SHP77 (cell line): ENCODE results near the gene CFAP43.
"Not testable (repeated sequence)": the region's sequence is repeated elsewhere in the genome, so short reads cannot be mapped to it uniquely, and the experiment has no call there.

Experiments used
- DNase-seq, 2 experiments: peaks; one replicate each; lab custom pipeline; 2025; lab: John Stamatoyannopoulos, UW

Gene CFAP43

GRCh38 chr10:104218751-104219150, 13.4 kb downstream of the CFAP43 start:
- DNase-seq, result no peak

- DNase-seq, result no peak
Measured at GRCh38 chr10:104216631-104217030, 15.5 kb downstream of the CFAP43 start.

GRCh38 chr10:104209575-104210198, 22.5 kb downstream of the CFAP43 start:
- peak; percentile 33 to 51 for DNase-seq

GRCh38 chr10:104208730-104209129, 23.4 kb downstream of the CFAP43 start:
- DNase-seq, result no peak

- DNase-seq, result no peak
Measured at GRCh38 chr10:104202231-104202630, 29.9 kb downstream of the CFAP43 start.

GRCh38 chr10:104201636-104202035, 30.5 kb downstream of the CFAP43 start:
- DNase-seq, result no peak

GRCh38 chr10:104199567-104199966, 32.6 kb downstream of the CFAP43 start:
- DNase-seq, result no peak

GRCh38 chr10:104197364-104197763, 34.8 kb downstream of the CFAP43 start:
- DNase-seq, result no peak

GRCh38 chr10:104195706-104196105, 36.5 kb downstream of the CFAP43 start:
- no peak for DNase-seq

GRCh38 chr10:104193787-104194186, 38.4 kb downstream of the CFAP43 start:
- DNase-seq, result no peak

GRCh38 chr10:104190695-104191094, 41.5 kb downstream of the CFAP43 start:
- no peak for DNase-seq

- DNase-seq, result no peak
Measured at GRCh38 chr10:104183682-104184081, 48.5 kb downstream of the CFAP43 start.

- not testable (repeated sequence) for DNase-seq
Measured at GRCh38 chr10:104174136-104174535, 58.0 kb downstream of the CFAP43 start.

- DNase-seq, result no peak
Measured at GRCh38 chr10:104170610-104171254, 61.4 kb downstream of the CFAP43 start.

- DNase-seq, result no peak
Measured at GRCh38 chr10:104155591-104155990, 76.6 kb downstream of the CFAP43 start.

GRCh38 chr10:104151737-104152136, 80.4 kb downstream of the CFAP43 start:
- no peak for DNase-seq

- no peak for DNase-seq
Measured at GRCh38 chr10:104150139-104150538, 82.0 kb downstream of the CFAP43 start.

GRCh38 chr10:104146882-104147281, 85.3 kb downstream of the CFAP43 start:
- DNase-seq, result no peak

- no peak for DNase-seq
Measured at GRCh38 chr10:104144931-104145330, 87.2 kb downstream of the CFAP43 start.

- no peak for DNase-seq
Measured at GRCh38 chr10:104143829-104144228, 88.3 kb downstream of the CFAP43 start.

GRCh38 chr10:104142081-104142480, 90.1 kb downstream of the CFAP43 start:
- no peak for DNase-seq

GRCh38 chr10:104139221-104139620, 92.9 kb downstream of the CFAP43 start:
- DNase-seq, result no peak

- DNase-seq, result no peak
Measured at GRCh38 chr10:104138131-104138530, 94.0 kb downstream of the CFAP43 start.

GRCh38 chr10:104130041-104130440, 102.1 kb downstream of the CFAP43 start:
- no peak for DNase-seq
